ENCODE measurements around the gene PRKG1. TPM values are rescaled to one million over a fixed set of nuclear protein-coding genes. Genes with fewer than 3 reads are reported as not detected.

PRKG1 gene
- total RNA-seq, 1 experiment from 2014 or later, result 10.4 TPM

GRCh38 chr10:51986516-51986915 lies 912.2 kb downstream of the PRKG1 start:
- Mint-ChIP-seq H3K4me1 (no peaks in the 10 kb centered on the region; a peak in 1 of 4 replicates), H3K27ac (no peak overlapping the region), H3K27me3 (ENCODE audit: low read depth) (no peaks in the 10 kb centered on the region; the same call in 1 of the 2 replicates), H3K9me3 (peaks cover 0 to 3% of the 10 kb centered on the region in 2 experiments; a peak in 1 of 5 replicates), H3K4me3 (no peak overlapping the region), H3K36me3 (ENCODE audit: insufficient read depth in 1 of 3, low read depth in 3 of 3) (no peaks in the 10 kb centered on the region; a peak in 1 of 7 replicates)
- H4K8ac ChIP-seq (replicated peaks; ENCODE audit: insufficient read length, low read depth, low read length), result no peak overlapping the region
- no peaks in the 10 kb centered on the region for H3K9me3 ChIP-seq (ENCODE audit: control insufficient read depth, low read depth, low read length)
- H3K4me2 ChIP-seq (ENCODE audit: insufficient read depth, insufficient read length, low read length), result no peak overlapping the region
- no peak overlapping the region for H2AFZ ChIP-seq (ENCODE audit: low read length)
- TF ChIP-seq, protein P1, sequence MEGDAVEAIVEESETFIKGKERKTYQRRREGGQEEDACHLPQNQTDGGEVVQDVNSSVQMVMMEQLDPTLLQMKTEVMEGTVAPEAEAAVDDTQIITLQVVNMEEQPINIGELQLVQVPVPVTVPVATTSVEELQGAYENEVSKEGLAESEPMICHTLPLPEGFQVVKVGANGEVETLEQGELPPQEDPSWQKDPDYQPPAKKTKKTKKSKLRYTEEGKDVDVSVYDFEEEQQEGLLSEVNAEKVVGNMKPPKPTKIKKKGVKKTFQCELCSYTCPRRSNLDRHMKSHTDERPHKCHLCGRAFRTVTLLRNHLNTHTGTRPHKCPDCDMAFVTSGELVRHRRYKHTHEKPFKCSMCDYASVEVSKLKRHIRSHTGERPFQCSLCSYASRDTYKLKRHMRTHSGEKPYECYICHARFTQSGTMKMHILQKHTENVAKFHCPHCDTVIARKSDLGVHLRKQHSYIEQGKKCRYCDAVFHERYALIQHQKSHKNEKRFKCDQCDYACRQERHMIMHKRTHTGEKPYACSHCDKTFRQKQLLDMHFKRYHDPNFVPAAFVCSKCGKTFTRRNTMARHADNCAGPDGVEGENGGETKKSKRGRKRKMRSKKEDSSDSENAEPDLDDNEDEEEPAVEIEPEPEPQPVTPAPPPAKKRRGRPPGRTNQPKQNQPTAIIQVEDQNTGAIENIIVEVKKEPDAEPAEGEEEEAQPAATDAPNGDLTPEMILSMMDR (conservative IDR thresholded peaks at IDR 0.05), result no peak
- no peaks in the 10 kb centered on the region for H3K23me2 ChIP-seq (ENCODE audit: insufficient read length, low read depth, low read length, poor library complexity, severe bottlenecking)
- H3K18ac ChIP-seq (ENCODE audit: insufficient read length, low read depth, low read length), result no peak overlapping the region
- no peak overlapping the region for H2AK5ac ChIP-seq (ENCODE audit: insufficient read length, low read length)
- no peak overlapping the region for H2BK12ac ChIP-seq (ENCODE audit: insufficient read length, low read depth, low read length)
- H2BK5ac ChIP-seq (ENCODE audit: insufficient read length, low read length), result no peak overlapping the region
- H2BK20ac ChIP-seq (ENCODE audit: low read depth, low read length, poor library complexity, severe bottlenecking), result no peak overlapping the region
- no CpG with 5 or more reads among the region's 2 CpGs for WGBS (ENCODE audit: extremely low coverage, insufficient read length, low lambda C conversion rate)
- no peaks in the 10 kb centered on the region for H4K20me1 ChIP-seq (ENCODE audit: control insufficient read depth, insufficient read depth, insufficient read length)
- no peak overlapping the region for H4K5ac ChIP-seq (ENCODE audit: insufficient read length, low read depth, low read length)
- H3K9ac ChIP-seq (ENCODE audit: extremely low read depth, insufficient read length, low read length), result no peak overlapping the region
- H3K4me1 ChIP-seq (ENCODE audit: insufficient read depth, low read length), result no peaks in the 10 kb centered on the region; the same call in 1 of the 2 replicates
- H3K14ac ChIP-seq (ENCODE audit: insufficient read depth, low read length), result no peak overlapping the region
- H2BK15ac ChIP-seq (ENCODE audit: low read depth, low read length), result no peak overlapping the region
- H4K91ac ChIP-seq (ENCODE audit: insufficient read length, low read depth, low read length), result no peak overlapping the region
- H2BK120ac ChIP-seq (ENCODE audit: low read depth, low read length, poor library complexity, severe bottlenecking), result no peak overlapping the region
- no peak overlapping the region for H3K23ac ChIP-seq (ENCODE audit: insufficient read length, low read depth, low read length)
- H3K27me3 ChIP-seq (ENCODE audit: insufficient read depth, low read length), result no peaks in the 10 kb centered on the region
- DNase-seq, result no peak
- no peak overlapping the region for H3K56ac ChIP-seq (ENCODE audit: insufficient read length, low read depth, low read length)
- no peak overlapping the region for H3K27ac ChIP-seq (ENCODE audit: insufficient read length, low read depth, low read length)
- H3T11ph ChIP-seq (ENCODE audit: low read length), result no peak overlapping the region
- H3K79me1 ChIP-seq (ENCODE audit: insufficient read depth, low read depth, low read length, poor library complexity, severe bottlenecking), result no peaks in the 10 kb centered on the region
- no peaks in the 10 kb centered on the region for H3K79me2 ChIP-seq (ENCODE audit: insufficient read depth, low read length)
- H3K4ac ChIP-seq (ENCODE audit: low read depth, low read length), result no peak overlapping the region

All from H9 (cell line).